ENCODE measurements around the gene FOXP1. TPM values are rescaled to one million over a fixed set of nuclear protein-coding genes. Genes with fewer than 3 reads are reported as not detected.

The FOXP1 gene
- total and polyA plus RNA-seq, 2 experiments from 2014 or later = 76.8 to 99.8 TPM

- H3K4me1 ChIP-seq (ENCODE audit: insufficient read depth) = peaks cover 27% of the 10 kb centered on the region
- 91% methylated on average over 1 of the region's 1 CpG for WGBS (ENCODE audit: low lambda C conversion rate, missing lambda C conversion rate)
- H3K36me3 ChIP-seq (replicated peaks; ENCODE audit: insufficient read depth, low read depth) = no peaks in the 10 kb centered on the region
- no peaks in the 10 kb centered on the region for H4K20me1 ChIP-seq (ENCODE audit: insufficient read depth, poor library complexity, severe bottlenecking)
- no peak overlapping the region for H2AFZ ChIP-seq
- no peaks in the 10 kb centered on the region for H3K9me2 ChIP-seq (replicated peaks; ENCODE audit: insufficient read depth)
- peaks cover 46% of the 10 kb centered on the region for H3K79me2 ChIP-seq
- H3K4me3 ChIP-seq = no peak overlapping the region
- no peaks in the 10 kb centered on the region for H3K9me3 ChIP-seq (ENCODE audit: low read depth)
- no peak for TF ChIP-seq CTCF (IDR thresholded peaks at IDR 0.05; ENCODE audit: poor library complexity)
- no peak for TF ChIP-seq EZH2 (IDR thresholded peaks at IDR 0.05; ENCODE audit: borderline replicate concordance)
- no peak for TF ChIP-seq EZH2phosphoT487 (IDR thresholded peaks at IDR 0.05; ENCODE audit: low read depth, severe bottlenecking, unreplicated experiment)
- H3K27me3 ChIP-seq = no peaks in the 10 kb centered on the region
- no peak overlapping the region for H3K4me2 ChIP-seq
- H3K27ac ChIP-seq = no peak overlapping the region
- no peak for DNase-seq (ENCODE audit: low spot score)
Measured at GRCh38 chr3:71393093-71393492, 190.4 kb downstream of the FOXP1 start.

- Histone ChIP-seq H2AFZ (no peak overlapping the region), H3K27ac (no peak overlapping the region), H3K9me3 (ENCODE audit: low read depth) (no peaks in the 10 kb centered on the region), H3K36me3 (replicated peaks; ENCODE audit: insufficient read depth, low read depth) (no peaks in the 10 kb centered on the region), H3K4me3 (no peak overlapping the region), H3K27me3 (no peaks in the 10 kb centered on the region), H3K79me2 (peaks cover 45% of the 10 kb centered on the region), H3K4me1 (ENCODE audit: insufficient read depth) (peaks cover 19% of the 10 kb centered on the region), H3K9me2 (replicated peaks; ENCODE audit: insufficient read depth) (no peaks in the 10 kb centered on the region), H4K20me1 (ENCODE audit: insufficient read depth, poor library complexity, severe bottlenecking) (no peaks in the 10 kb centered on the region), H3K4me2 (no peak overlapping the region)
- TF ChIP-seq EZH2phosphoT487 (IDR thresholded peaks at IDR 0.05; ENCODE audit: low read depth, severe bottlenecking, unreplicated experiment) = no peak
- TF ChIP-seq EZH2 (IDR thresholded peaks at IDR 0.05; ENCODE audit: borderline replicate concordance) = no peak
- no peak for TF ChIP-seq CTCF (IDR thresholded peaks at IDR 0.05; ENCODE audit: poor library complexity)
- DNase-seq (ENCODE audit: low spot score) = no peak
- 89% methylated on average over 2 of the region's 2 CpGs for WGBS (ENCODE audit: low lambda C conversion rate, missing lambda C conversion rate)
Measured at GRCh38 chr3:71392251-71392650, 191.3 kb downstream of the FOXP1 start.

DNA sequence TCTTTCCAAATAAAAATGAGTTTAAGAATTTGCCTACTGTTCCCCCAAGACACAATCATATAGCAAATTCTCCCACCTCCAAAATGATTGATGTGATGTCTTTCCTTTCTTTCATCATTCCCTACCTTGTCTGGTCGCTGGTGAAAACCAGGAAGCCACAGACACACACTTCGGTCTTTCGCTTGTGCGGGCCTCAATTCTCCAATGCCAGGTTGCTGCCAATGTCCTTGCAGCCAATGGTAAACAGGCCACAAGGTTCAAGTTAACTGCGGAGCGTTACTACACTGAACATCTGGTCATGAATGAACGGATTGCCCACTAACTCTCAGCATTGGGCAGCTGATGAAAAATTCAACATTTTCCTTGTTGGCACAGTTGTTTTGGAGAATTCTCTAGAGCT is 192.2 kb downstream of the FOXP1 start:
- no peak for DNase-seq (ENCODE audit: low spot score)
- peaks cover 19% of the 10 kb centered on the region for H3K4me1 ChIP-seq (ENCODE audit: insufficient read depth)
- H3K27ac ChIP-seq = no peak overlapping the region

More for the DNA sequence above, 192.2 kb downstream of the FOXP1 start:
- no peak overlapping the region for H3K4me2 ChIP-seq
- H3K27me3 ChIP-seq = no peaks in the 10 kb centered on the region
- H3K4me3 ChIP-seq = no peak overlapping the region
- WGBS (ENCODE audit: low lambda C conversion rate, missing lambda C conversion rate) = 91% methylated on average over 7 of the region's 7 CpGs
- no peaks in the 10 kb centered on the region for H3K9me3 ChIP-seq (ENCODE audit: low read depth)
- TF ChIP-seq EZH2phosphoT487 (IDR thresholded peaks at IDR 0.05; ENCODE audit: low read depth, severe bottlenecking, unreplicated experiment) (no peak), EZH2 (IDR thresholded peaks at IDR 0.05; ENCODE audit: borderline replicate concordance) (no peak), CTCF (IDR thresholded peaks at IDR 0.05; ENCODE audit: poor library complexity) (no peak)
- H4K20me1 ChIP-seq (ENCODE audit: insufficient read depth, poor library complexity, severe bottlenecking) = no peaks in the 10 kb centered on the region
- H2AFZ ChIP-seq = no peak overlapping the region
- H3K79me2 ChIP-seq = peaks cover 43% of the 10 kb centered on the region
- H3K36me3 ChIP-seq (replicated peaks; ENCODE audit: insufficient read depth, low read depth) = no peaks in the 10 kb centered on the region
- no peaks in the 10 kb centered on the region for H3K9me2 ChIP-seq (replicated peaks; ENCODE audit: insufficient read depth)
